Stimulated activated CD8-positive, alpha-beta memory T cell treated with anti-CD3 and anti-CD28 coated beads, Interleukin-15, amount 100 ng/mL, for 4 hours (primary cell): ENCODE measurements around the gene HSDL1.
"Not testable (repeated sequence)": the region's sequence is repeated elsewhere in the genome, so short reads cannot be mapped to it uniquely, and the experiment has no call there.

Experiments used
- DNase-seq, 2 donors: peaks; one replicate each; pipeline ENCODE4 v3.0.0-alpha.2; 2020; ENCODE audit warnings: low read depth in 2 of 2

Gene HSDL1

DNA sequence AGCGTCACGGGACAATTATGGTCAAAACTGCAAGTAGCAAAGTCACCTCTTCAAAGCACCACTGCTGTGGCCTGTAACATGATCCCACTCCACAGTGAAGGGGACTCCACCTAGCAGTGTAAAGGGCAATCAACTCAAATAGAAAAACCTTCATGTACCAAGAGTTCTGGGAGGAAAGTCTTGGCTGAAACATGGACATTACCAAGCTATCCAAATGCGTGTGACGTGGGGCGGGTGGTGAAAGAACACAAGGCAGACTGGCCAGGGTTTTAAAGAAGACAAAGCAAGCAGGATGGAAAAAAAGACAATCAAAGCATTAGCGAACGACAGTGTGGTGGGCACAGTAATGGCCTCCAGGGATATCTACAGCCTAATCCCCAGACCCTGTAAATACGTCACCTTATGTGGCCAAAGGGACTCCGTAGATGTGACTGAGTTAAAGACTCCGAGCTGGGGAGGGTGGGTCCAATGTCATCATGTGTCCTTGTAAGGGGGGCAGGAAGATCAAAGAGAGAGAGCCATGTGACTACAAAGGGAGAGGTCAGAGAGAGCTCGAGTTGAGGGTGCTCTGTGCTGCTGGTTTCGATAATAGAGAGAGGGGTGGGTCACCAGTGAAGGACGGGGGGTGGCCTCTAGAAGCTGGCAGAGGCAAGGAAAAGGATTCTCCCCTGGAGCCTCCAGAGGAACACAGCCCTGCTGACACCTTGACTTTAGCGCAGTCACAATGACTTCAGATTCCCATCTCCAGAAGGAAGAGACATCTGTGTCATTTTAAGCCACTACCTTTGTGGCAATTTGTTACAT, 6.0 kb downstream of the HSDL1 start:
- no peak for DNase-seq

DNA sequence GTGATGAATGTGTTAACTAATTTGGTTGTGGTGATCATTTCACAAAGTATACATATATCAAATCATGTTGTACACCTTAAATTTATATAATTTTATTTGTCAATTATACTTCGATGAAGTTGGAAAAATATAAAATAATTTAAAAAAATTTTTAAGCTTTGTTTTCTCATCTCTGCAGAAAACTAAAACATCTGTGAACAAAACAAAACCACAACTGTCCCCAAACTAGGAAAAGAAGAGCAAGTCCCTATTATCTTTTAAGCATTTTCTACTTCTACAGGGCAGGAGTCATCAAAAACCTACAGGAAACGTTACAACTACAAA, 6.5 kb downstream of the HSDL1 start:
- no peak for DNase-seq

DNA sequence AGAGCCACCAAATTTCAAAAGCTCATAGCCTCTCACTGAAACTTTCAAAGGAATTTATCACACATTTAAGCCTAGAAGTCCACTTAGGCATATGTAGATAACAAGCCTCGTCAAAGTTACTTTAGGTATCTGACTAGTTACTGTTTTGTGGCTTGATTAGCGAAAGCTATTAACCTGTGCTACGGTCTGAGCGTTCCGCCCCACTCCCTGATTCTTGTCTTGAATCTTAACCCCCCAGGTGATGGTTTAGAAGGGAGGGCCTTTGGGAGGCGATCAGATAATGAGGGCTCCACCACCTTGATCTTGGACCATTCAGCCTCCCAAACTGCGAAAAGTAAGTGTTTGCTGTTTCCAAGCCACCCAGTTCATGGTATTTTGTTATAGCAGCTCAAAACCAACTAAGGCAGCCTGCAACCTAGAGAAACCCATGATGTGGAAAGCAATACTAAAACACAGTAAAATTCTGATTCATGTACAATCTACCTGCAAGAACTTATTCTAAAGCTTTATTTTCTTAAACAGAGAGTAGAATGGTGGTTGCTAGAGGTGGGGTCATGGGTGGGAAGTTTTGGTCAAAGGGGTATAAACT, 7.1 kb downstream of the HSDL1 start:
- no peak for DNase-seq

DNA sequence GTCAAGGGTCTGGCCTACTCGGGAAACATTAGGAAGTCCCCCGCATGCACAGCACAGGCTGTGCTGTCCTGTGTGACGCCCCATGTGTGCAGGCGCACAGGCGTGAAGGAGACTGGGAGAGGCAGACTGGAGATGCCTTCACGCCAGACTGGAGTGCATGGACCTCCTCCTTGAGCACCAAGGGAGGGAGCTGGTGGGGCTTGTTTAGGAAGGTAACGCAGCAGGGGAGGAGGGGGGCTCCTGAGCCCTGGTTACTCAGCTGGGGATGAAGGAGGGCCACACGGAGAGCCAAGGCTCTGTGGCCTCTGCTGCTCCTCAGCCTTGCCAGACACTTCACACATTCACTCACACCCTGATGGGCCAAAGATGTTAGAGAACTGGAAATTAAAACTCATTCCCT, 7.7 kb downstream of the HSDL1 start:
- no peak for DNase-seq

DNA sequence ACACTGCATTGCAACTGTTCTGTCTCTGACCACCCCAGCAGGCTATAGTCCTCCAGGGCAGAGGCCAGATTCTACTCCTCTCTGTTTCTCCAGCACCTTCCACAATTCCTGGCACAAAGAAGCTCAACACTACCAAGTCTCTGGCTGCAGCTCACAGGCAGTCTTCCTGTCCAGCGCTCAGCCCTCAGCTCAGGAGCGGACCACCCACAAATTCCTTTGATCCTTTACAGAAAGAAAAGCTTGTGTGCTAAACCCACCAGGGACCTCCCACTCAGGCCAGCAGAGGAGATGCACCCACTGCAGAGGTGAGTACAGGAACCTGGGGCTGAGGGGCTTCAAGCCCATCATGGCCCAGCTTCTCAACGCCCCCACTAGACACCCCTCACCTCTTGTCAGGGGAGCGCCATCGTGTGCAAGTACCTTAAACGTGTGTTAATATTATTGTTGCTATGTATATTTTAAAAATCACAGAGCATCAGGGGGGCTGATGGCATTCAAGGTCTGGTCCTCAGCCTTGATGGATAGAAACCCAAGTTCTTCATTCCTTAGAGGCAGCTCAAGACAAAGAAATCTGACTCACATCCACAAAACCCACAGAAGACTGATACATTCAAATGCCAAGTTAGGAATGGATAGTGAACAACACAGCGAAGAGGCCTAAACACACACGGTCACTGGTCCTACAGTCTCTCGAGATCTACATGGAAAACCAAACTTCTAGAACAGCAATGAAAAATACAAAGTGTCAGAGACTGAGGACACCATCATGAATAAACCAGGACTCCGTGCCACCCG, 8.4 kb downstream of the HSDL1 start:
- no peak for DNase-seq

DNA sequence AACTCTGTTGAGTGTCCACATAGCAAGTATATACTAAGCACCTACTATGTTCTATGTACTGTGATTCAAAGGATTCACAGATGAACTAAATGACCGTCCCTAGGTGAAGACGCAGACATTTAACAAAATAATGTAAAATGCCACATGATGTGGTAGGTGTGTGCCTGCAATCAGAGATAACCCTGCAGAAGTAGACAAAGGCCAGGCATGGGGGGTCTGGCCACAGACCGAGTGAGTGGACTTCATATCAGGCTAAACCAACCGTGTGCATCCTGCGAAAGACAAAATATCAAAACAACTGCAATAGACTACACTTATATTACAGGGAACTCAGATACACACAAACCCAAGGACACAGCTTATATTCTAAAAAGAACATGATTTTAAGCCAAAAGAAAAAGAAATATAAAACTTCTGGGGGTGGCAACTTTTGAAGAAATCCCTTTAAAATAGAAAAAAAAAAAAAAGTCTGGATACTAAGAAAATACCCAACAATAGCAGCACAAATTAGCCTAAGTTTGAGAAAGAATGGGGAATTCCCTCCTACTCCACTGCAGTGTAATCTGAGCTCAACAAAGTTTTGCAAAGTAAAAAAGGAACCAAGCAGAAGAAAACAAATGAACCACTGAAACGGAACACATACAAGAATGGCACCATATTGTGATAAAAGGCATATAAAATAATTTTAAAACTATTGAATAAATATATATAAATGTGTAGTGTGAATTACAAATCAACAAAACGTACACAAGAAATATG, 12.3 kb downstream of the HSDL1 start:
- DNase-seq, result no peak

DNA sequence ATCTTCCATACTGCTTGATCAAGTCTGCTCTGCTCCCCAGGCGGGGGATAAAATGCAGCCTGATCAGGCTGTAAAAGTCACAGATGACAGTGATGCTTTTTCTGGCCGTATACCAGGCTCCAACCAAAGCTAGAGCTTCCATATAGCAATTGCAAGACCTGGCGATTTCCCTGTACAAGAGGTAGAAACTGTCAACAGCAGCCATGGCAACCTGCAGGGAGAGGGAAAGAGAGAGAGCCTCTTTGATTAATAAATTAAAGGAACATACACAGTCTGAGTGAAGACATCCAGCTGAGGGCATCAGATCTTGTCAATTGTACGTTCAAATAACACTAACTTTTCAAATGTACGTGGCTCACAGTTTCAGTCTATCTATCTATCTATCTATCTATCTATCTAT, 13.9 kb downstream of the HSDL1 start:
- DNase-seq, result no peak

DNA sequence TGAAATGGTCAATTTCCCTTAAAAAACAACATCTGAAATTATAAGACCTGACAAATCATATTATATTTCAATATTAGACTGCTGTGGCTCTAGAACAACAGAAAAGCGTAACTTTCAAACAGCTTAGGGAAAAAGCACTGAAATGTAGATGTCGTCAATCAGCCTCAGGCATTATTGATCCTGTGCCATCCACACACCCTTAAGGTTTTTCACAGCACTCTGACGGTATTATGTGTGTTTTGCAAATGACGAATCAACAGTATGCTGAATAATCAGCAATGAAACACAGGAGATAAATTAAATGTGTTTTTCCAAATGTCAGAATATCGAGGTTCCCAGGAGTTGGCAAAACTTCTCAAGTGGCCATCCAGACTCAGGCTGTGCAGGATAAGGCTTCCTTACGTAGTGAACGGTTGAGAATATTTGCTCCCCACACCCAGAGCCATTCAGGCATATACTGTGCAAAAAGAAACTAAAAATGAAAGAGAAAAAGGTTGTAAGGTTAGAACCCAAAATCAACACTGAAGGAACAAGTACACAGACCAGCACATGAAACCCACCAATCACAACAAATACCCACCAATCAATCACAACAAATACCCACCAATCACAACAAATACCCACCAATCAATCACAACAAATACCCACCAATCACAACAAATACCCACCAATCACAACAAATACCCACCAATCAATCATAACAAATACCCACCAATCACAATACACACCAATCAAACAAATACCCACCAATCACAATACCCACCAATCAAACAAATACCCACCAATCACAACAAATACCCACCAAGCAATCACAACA, 20.5 kb downstream of the HSDL1 start:
- no peak for DNase-seq

DNA sequence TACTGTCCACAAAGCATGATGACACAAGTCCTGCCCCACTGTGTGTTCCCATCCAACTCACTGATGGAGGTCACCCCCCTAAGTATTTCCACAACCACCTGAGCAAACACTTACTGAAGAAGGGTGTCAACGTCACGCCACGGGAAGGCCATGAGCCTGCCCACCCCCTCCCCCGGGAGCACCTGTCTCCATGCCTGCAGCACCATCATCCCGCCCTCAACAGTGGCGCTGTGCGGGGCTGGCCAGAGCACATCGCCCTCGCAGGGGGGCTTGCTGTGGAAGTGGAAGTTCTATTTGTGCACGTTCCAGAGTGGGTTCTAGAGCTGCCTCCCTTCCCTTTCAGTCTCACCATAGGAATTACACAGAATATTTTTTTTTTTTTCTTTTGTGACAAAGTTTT, 24.0 kb downstream of the HSDL1 start:
- no peak for DNase-seq

DNA sequence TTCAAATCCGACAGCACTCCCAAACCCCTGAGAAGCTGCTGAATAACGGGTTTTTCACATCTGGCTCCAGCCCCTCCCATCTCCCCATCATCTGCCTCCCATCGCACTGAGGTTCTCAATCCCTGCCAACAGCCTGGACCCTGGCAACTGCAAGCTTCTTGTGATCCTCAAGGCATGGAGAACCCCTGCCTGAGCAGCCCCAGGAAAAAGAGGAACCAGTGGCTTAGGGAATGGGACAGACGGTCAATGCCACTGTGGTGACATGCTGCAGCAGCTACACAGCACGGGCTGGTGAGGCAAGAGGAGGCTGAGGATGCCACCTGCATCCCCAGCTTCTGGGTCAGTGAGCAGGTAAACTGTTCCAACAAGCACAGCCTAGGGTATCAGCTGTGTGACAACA, 25.0 kb downstream of the HSDL1 start:
- no peak for DNase-seq

DNA sequence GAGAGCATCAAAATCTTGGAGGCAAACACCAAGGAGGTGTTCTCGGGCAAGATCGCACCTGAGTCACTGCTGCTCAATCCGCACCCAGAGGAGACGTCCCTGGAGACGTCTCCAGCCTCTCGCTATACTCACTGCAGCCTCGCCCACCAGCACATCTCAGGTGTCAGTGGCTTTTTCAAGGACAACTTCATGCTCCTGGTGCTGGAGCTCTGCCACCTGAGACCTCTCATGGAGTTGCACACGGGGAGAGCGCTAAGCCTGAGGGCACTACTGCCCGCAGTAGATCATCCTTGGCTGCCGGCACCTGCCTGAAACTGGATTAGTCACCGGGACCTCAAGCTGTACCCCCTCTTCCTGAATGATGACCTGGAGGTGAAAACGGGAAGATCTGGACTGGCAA, 25.6 kb downstream of the HSDL1 start:
- DNase-seq, result no peak

DNA sequence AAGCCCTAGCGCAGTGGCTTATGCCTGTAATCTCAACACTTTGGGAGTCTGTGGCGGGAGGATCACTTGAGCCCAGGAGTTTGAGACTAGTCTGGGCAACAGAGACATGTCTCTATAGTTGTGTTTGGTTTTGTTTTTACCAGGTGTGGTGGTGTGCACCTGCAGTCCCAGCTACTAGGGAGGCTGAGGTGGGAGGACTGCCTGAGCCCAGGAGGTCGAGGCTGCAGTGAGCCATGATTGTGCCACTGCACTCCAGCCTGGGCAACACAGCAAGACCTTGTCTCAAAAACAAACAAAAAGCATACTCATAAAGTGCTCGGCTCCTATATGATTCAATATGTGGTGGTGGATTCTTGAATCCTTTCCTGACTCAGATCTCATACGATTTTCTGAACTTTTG, 26.7 kb downstream of the HSDL1 start:
- not testable (repeated sequence) for DNase-seq

DNA sequence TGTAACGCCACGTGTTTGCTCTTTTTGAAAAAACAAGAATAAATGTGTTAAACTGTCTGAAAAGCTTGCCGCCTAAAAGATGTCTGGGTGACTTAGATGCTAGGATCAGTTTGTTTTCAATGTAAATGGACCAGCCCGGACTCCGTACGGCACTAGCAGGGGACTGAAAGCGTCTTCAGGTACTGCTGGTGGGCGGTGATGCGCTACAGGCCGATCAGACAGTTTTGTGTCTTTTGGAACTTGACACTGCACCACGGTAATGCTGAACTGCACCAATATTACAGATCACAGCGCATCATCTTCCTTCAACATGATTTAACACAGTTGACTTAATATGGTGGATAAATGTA, 27.5 kb downstream of the HSDL1 start:
- DNase-seq, result no peak

DNA sequence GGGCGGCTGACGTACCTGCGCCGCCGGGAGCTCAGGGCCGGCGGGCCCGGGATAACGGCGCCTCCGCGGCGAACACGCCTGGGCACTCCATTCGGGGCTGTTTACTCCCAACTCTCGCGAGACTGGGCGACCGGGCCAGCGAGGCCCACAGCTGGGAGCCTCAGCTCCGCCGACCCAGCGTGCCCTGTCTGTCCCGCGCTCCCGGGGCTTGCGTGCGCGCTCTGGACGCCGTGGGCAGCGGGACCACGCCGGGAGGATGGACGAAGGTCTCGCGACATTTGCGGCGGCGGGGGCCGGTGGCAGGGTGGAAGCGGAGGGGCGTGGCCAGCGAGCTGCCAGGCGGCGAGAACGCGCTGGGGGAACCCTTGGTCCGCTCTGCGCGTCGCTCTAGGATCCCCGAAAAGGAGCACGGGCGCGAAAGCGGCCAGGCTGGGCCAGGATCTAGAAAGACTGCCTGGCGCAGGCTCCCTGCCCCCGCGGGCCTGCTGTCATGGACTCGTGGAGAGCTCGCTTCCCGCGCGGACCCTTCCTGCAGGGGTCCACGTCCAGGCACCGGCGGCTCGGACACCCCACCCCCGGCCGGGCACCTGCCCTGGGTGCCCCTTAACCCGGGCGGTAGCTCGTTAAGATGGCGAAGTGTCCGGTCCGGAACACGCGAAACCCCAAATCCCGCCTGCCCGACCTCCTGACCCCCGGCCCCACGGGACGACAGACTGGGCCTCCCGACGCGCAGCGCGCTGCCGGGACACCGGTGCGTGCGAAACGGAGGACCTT, 28.1 kb downstream of the HSDL1 start, which contains the start of gene MBTPS1:
Gene MBTPS1, minus strand, starts transcription at position 223 of the 774 bp plus-strand sequence. CDS start 15,159 bp downstream, outside the sequence.
- peak; percentile 94 to 98 for DNase-seq

DNA sequence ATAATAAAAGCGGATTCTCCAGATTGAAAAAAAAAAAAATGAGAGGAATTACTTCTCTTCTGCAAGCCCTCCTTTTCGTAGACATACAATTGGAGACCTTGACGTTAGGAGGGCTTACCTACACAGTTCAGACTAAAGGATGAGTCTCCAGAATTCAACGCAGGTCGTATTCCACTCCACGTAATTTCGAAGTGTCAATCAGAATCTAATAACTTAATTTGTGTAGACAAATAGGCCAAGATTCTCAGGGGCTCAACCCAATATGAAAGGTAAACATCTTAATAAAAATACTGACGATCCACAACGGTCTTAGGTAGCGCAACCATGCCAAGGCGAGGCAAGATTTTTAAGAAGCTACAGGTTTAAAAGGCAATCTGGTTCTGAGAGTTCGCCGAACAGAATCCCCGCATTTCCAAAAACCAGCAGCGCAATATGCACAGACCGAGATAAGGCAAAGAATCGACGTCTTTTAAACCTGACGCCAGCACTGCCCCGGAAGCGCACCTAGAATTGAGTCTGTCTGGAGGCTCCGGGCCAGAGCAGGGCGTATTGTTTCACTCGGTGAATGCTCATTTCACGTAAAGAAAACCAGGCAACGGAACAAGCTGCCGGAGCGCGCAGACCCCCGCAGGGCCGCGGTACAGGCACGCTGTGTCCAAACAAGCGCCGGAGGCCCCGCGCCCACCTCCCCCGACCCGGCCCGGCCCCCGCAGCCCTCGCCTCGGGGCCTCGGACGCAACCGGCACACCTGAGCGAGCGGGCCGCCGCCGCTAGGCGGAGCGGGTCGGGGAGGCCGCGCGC, 28.9 kb downstream of the HSDL1 start:
- no peak for DNase-seq

DNA sequence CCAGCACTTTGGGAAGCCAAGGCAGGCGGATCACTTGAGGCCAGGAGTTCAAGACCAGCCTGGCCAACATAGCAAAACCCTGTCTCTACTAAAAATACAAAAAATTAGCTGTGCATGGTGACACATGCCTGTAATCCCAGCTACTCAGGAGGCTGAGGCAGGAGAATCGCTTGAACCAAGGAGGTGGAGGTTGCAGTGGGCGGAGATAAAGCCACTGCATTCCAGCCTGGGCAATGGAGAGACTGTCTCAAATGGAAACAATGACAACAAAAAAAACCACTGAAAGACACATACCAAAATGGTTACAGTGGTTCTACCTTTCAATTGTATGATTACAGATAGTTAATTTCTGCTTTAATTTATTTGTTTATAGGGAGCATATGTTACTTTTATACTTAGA, 33.0 kb downstream of the HSDL1 start:
- DNase-seq, result not testable (repeated sequence)

DNA sequence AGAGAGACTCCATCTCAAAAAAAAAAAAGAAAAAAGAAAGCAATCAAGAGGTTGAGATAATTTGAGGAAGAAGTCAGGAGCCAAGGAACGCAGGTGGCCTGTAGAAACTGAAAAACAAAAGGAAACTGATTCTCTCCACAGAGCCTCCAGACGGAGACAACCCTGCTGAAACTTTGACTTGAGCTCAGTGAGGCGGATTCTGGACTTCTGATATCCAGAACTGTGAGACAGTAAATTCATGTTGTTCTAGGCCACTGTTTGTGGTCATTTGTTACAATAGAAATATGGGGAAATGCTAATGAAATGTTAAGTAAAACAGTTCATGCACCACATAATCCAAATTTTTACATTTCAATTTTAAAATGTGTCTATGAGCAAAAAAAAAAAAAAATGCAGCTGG, 33.5 kb downstream of the HSDL1 start:
- DNase-seq, result no peak

DNA sequence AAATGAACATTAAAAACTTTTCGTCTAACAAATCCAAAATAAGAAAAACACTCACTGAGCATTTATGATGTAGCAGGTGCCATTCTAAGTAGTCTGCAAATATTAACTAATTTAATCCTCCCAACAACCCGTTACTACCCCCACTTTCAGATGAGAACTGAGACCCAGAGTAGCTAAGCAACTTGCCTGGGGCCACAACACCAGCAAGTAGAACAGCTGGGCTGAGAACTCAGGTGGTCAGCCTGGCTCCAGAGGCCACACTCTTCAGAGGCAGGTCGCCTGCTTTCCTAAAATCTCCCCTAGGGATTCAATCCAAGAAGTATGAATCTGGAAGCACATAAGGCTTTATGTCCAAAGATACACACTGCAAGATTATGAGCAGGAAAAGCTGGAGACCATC, 34.5 kb downstream of the HSDL1 start:
- no peak for DNase-seq

DNA sequence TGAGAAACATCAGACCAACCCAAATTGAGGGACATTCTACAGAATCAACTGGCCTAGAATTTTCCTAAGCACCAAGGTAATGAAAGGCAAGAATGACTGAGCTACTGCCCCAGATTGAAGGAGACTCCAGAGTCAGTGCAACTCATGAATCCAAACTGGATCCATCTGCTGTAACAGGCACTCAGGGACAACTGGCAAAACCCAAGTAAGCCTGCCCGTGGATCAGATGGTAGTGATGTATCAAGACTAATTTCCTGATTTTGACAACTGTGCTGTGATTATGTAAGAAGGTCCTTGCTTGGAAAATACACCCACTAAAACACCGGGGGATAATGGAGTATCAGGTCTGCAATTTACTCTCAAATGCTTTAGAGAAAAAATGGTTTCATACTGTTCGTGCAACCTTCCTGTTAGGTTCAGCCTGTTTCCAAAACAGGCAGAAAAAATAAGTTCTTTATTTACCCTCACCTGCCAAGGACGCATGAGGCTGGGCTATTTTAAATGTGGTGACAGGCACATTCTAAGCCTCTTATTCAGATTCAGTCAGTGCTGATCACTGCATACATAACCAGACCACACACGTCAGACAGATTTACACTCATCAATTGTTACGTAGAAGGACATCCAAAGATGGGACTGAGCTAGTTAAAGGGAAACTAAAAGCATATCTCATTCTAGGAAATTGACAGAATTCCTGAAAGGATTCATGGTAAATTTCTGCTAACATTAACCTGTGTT, 35.2 kb downstream of the HSDL1 start:
- DNase-seq, result no peak
